GM18520 (cell line): ENCODE results near the gene SYTL3.
"Not testable (repeated sequence)": the region's sequence is repeated elsewhere in the genome, so short reads cannot be mapped to it uniquely, and the experiment has no call there.

Experiments
- ATAC-seq: cut with Tn5 transposase; IDR thresholded peaks from one replicate; pipeline ENCODE4 v1.9.1; 2021; ENCODE audit not compliant: unreplicated experiment

Gene SYTL3

DNA sequence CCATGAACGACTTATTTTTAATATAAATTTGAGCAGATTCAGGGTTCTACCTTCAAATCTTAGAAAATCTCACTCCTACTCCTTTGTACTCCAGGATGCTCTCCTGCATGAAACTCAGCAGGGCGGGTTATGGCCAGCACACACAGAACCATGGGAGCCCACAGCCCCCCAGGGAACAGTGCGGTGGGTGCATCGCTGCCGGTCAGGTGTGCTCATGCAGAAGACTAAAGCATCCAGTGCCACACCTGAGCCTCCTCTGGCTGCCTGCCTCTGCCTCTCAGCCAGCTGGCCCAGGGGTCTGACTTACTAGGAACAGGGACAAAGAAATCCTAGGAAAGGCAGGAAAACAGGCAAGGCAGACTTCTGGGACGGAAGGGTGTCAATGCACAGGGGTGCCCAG lies 137.5 kb downstream of the SYTL3 start:
- no peak for ATAC-seq

DNA sequence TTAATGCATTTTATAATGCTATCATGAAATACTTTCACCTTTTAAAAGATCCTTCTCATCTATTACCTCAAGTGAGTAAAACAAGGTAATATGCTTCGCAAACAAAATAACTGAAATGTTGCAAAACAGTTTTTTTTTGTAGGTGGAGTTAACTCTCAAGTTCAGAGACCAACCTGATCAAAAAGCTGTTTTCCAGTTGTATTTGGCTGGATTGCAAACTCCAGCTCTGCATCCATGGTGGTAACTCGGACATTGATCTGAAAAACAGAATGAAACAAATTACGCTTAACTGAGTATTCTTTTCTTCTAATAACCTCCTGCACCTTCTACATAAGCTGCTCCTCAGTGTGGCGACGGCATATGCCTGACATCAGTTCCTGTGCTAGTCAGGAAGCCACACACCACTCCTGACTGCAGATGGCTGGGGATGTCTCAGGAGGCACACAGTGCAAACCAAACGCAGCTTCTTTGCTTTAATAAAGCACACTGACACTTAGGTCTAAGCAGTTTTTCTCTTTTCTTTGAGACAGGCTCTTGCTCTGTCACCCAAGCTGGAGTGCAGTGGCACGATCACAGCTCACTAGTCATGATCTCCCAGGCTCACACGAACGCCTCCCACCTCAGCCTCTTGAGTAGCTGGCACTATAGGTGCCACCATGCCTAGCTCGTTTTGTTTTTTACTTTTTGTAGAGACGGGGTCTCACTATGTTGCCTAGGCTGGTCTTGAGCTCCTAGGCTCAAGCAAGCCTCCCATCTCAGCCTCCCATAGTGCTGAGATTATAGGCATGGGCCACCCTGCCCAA lies 139.5 kb downstream of the SYTL3 start:
- no peak for ATAC-seq

DNA sequence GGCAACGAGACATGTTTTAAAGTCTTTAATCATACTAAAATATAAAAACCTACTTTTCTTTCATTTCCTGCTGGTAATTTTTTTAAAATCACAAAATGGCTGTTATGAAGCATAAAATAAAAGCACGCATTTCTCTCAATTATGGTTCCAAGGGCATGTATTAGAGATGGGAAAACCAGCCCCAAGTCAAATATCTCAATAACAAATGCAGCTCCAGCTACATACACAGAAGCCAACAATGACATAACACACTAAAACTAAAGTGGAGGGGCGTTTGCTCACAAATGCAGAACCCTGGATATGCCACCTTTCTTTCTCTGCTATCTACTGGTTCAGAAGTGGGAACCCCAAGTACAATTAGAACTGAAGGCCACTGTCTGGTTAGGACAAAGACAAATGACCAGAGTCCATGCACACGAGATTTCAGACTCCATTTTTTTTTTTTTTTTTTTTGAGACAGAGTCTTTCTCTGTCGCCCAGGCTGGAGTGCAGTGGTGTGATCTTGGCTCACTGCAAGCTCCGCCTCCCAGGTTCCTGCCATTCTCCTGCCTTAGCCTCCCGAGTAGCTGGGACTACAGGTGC lies 141.5 kb downstream of the SYTL3 start:
- no peak for ATAC-seq

DNA sequence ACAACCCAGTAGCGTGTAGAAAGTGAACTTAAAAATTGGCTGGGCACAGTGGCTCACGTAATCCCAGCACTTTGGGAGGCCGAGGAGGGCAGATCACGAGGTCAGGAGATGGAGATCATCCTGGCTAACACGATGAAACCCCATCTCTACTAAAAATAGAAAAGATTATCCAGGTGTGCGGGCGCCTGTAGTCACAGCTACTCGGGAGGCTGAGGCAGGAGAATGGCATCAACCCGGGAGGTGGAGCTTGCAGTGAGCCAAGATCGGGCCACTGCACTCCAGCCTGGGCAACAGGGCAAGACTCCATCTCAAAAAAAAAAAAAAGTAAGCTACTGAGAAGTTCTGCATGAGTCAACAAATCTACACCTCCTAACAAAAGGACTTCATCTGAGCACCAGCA lies 142.7 kb downstream of the SYTL3 start:
- ATAC-seq: not testable (repeated sequence)

DNA sequence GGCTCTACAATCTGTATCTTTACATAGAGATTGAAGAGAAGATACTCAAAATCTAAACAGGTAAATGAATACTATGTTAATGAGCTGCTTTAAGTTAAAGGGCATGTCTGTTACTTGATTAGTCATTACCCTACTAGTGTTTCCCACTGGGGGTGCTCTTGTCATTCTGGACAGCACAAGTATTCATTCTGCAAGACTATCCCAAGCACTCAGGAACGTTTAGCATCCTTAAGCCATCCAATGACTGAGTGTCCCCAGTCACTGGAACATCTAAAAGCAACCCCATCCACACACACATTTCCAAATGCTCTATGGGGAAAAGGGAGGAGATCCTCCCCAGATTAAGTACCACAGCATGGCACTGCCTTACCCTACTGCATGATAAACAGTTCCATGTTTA lies 143.6 kb downstream of the SYTL3 start:
- peak; percentile 48 for ATAC-seq

DNA sequence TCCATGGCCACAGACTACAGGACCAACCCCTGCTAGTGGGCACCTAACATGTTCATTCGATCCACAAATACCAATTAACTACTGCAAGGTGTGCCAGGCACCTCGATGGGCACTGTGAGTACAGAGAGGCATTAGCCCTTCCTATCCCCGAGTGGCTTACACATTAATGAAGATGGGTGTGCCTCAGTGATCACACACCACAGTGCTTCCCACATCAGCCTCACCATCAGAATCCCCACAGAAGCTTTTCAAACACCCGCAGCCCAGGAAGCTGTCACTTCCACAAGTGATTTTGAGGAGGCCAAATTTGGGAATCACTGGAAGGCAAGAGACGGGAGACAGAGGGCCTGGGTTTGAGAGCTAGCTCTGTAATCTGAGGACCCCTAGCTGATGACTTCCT lies 145.7 kb downstream of the SYTL3 start:
- ATAC-seq: no peak

DNA sequence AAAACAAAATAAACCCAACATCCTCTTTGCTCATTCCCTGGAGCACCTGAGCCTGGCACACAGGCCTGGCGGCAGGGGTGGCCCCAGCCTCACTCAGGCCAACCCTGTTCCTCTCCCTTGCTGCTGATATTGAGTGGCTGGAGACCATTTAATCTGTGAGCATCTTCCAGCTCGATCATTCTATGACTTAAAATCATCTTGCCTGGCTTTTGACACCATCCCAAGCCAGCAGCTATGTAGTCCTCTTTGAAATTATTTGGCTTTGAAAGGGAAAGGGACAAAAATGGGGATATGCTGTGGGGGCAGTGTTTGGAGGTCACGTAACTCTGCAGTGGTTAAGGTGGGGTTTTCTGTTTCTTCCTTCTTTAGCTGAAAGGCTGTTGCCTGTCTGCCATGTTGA lies 146.5 kb downstream of the SYTL3 start:
- ATAC-seq: no peak

DNA sequence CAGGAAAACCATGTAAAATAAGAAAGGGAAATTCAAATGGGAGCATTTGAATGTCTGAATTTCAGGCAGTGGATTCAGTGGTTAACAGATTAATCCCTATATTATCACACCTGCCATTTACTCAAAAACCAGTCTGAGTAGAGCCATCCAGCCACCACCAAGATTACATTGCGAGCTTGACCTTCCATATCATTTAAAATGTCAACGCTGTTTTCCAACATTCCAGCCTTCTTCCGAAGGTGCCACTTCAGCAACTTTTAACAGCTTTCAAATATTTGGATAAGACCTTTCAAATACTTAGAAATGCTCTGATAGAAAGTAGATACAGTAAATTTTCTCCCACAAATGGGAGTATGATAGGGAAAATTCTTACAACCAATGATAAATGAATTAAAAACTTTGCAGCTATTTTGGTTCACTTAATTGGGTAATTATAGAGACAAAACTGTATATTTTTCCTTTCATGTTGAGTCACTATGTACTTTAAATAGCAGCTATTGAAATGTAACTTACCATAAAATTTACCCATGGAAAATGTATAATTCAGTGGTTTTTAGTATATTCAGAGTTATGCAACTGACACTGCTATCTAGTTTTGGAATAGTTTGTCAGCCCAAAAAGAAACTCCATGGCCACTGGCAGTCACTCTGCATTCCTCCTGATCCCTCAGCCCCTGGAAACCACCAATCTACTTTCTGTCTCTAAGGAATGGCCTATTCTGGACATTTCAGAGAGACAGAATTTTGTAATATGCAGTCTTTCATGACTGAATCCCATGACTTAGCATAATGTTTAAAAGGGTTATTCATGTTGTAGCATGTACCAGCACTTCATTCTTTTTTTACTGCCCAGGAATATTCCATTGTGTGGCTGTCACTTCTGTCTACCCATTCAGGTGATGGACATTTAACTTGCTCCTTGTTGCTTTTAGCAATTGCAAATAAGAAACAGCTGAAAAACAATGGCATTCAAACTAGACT lies 147.8 kb downstream of the SYTL3 start:
- ATAC-seq: no peak

DNA sequence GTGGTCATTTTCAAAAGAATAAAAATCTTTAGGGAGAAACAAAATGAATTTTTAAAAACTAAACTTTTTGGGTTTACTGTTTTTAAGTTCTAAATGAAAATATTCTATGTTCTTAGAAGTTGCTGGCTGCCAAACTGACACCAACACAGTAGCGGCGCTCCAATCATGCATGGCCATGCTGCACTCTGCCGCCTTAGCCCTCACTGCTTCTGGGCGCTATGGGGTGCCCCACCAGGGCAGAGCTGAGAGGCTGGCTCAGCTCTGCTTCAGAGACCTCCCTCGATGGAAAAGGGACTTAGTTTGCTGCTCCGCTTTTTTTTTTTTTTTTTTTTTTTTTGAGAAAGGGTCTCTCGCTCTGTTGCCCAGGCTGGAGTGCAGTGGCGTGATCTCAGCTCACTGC lies 148.5 kb downstream of the SYTL3 start:
- ATAC-seq: no peak

DNA sequence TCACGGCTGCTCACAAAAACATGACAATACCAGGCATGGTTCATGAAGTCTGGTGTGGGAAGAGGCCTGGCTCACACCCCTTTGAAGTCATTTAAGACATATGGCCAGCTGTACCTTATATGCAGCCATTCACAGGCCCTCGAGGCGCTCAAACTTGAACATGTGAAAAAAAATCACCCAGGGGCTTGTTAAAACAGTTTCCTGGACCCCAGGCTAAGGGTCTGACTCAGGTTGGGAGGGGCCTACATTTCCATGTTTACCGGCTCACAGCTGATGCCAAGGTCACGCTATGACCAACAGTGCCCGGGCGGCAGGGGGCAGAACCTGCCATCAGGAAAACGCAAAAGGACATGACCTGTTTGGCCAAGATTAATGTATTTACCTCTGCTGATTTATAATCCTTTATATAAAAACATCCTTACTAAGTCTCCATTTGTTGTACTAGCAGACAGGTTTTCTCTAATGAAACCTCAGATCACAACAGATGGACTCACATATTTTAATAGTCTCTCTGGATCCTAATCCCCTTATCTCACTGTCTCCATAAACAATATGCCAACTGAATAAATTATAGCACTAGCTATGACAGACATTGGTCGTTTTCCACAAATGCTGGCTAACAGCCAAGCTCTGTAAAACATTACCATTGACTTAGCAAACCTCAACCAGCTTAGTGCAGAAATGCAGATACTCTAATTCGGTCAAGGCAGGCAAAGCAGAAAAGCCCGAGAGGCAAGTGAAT lies 149.4 kb downstream of the SYTL3 start:
- no peak for ATAC-seq

DNA sequence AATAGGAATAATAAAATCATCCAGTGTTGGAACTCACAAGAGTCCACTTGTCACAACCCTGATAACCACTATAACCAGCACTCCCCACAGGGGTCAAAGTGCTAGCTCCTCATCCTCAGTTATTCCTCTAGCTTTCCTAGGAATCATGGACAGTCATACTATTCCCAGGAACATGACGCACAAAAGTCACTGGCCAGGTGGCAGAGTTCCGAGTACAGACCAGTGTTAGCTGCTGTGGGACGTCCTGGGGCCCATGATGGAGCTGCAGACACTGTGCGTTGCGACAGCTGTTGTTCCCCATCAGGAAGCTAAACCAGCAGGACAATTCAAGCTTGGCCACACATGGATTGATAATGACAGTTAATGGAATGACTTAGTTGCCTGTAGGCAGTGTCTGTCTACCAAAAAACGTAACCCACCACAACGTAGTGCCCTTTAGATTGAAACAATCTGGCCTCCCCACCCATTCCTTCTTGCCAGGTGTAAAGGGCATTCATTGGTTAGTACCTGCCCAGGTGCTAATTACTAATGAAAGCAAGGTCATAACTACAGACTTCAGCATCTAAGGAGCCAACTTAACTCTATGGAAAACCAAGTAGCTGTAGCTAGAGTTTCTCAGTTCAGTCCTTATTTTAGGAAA lies 151.9 kb downstream of the SYTL3 start:
- no peak for ATAC-seq

DNA sequence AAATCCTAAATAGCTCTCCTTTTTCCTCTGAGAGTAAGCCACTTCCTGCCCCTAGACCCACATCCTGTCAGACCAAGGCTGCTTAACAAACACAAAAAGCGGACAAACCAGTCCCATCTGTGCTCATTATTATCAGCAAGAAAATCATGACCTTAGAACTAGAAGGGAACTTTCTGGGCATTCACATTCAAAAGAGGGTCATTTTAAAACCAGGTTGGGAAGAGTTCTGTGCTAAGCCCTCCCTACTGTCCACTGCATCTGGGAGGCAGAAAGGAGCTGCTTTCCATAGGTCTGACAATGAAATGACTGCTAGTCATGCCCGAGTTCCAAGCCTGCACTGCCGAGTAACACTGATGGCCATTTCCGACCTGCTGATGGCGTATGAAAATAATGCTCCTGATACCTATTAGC lies 153.9 kb downstream of the SYTL3 start:
- ATAC-seq: peak; percentile 34

DNA sequence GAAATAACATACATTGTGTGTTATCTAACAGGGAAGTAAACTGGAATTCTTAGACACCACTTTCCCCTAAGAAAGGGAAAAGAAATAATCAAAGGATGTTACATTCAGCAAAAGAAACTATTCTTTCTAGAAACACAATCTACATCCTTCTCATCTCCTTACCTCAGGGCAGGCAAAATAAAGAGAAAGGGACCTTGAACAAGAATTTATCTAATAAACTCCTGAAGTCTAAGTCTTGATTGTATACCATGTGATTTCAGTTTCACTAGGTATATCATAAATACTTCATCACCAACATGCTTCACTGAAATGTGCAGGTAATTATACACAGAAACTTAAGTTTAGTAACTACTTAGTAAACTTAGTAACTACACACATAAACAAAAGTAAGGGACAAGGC lies 154.4 kb downstream of the SYTL3 start:
- ATAC-seq: no peak

DNA sequence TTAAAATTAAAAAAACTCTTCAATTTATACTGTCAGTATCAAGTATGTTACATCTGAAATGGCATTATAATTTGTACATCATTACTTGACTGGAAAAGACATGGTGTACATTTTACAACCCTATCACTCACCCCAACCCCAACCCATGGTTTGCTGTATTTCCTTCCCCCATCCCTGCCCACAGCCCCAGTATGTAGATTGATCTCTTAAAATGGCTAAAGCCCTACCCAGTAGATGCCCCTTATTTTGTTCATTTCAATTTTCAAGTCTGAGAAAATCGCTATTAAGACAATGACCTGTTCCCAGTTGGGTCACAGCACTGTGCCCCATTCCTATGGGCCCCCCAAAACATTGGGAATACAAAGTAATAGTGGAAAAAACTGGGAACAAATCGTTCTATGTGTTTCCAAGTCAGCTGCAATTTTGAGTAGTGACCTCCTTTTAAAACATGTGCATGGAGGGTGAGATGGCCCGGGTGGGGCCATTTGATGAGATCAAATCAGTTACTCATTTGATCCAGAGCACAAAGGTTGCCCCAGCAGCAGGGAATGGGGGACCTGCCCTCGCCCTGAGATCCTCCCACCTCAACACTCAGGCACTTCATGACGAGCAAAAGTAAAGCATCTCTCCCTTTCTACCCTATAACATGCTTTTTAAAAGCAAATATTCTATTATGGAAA lies 156.0 kb downstream of the SYTL3 start:
- ATAC-seq: no peak

DNA sequence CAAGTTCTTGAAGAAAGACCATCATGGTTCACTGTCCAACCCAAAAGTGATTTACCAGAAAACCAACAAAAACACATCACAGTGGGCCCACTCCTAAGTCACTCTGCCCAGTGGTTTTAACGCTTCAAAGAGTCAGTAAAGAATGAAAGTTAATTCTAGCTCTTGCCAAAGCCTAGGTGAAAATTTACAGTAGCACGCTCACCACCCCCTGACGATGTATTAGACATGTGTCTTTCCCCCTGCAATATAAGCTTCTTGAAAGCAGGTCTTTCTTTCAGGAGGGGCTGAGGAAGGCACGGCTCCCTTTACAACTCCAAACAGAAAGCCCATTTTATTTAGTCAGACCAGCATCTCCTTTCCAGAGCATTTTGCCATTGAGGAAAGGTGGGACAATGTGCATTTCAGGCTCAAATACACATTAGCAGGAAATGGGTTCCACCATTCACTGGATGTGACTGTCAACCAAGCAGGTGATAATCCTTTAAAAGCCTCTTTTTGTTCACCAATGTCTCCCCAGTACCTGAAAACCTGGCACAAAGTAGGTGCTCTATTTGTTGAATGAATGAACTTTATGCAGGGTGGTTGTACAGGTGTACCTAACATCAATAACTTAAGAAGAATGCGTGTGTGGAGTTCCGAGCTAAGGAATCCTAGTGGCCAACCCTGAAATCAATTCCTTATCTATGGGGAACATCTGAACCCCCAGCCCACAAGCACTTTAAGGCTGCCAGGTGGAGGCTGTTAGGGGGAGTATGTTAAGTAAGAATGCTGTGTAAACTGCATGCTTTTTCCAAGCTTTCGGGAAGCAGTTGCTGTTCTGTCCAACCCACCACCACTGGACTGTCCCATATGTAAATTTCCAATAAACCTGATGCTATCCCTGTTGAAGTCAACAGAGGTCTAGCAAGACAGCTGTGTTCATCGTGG lies 157.9 kb downstream of the SYTL3 start:
- no peak for ATAC-seq

DNA sequence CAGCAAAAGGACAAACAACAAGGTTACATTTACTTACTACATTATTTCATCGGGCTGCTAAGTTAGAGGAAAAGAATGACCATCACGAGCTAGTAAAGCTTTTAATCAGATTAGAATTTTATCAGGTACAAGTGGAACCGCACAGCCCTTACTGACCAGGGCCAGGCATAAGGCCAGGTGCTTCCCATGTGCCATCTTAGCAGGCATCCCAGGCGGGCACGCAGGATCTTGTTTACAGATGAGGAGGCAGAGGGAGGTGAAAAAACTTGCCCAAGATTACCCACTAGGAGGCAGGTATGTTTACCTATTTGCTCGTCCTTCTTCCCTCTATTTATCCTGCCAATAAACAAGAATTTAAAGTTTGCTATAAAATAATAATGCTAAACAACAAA lies 158.6 kb downstream of the SYTL3 start:
- no peak for ATAC-seq

DNA sequence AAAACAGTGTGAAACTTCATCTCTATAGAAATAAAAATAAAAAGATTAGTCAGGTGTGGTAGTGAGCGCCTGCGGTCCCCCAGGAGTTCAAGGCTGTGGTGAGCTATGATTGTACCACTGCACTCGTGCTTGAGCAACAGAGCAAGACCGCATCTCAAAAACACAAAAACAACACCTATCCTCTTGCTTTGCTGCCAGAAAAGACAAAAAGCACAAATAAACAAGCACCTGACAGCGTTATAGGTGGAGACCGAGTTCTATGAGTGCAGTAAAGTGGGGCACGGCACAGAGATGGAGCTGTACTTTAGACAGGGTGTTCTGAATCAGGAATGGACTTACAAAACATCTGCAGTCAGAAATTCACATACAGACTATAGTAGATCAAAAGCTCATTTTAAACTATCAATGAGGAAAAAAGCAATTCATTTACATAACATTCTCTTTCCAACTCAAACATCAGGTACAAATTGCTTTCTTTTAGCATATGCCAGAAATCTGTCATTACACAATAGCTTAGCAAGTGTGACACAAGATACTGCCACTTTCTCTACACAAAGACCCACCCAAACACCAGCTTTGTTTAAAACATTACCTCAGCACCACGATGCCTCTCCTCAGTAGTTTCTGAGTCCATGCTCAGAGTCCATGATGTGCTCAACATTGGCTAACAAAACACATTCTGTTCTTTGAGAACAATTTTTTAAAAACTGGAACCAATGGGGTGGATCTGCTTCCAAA lies 159.3 kb downstream of the SYTL3 start:
- peak; percentile 53 for ATAC-seq
